GM12801 (cell line): Measurements from ENCODE around the gene AGMO.

Source experiments
- TF ChIP-seq, protein P1 (sequence below): IDR thresholded peaks from one replicate; pipeline ENCODE4 v1.5.1; 2011; ENCODE audit warnings: control low read depth; ENCODE audit not compliant: insufficient read length; ENCODE audit errors: extremely low read depth

Gene AGMO

DNA sequence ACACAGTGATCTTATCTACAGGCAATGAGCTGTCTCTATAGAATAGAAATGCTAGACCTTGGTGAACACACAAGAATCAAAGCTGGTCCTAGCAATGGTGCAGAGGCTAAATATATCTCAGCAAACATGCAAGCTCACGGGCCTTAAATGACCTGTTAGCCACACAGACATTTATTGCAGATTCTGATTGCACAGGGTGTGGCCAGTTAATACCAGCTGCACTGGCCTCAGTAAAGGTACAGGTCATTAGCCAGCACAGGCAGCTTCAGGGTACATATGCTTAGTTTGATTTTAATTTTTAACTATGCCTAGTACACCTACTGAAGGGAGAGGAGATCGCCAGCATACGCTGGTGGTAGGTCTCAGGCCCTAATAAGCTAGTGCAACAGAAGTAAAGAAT is 393.9 kb downstream of the AGMO start:
- TF ChIP-seq, protein P1, sequence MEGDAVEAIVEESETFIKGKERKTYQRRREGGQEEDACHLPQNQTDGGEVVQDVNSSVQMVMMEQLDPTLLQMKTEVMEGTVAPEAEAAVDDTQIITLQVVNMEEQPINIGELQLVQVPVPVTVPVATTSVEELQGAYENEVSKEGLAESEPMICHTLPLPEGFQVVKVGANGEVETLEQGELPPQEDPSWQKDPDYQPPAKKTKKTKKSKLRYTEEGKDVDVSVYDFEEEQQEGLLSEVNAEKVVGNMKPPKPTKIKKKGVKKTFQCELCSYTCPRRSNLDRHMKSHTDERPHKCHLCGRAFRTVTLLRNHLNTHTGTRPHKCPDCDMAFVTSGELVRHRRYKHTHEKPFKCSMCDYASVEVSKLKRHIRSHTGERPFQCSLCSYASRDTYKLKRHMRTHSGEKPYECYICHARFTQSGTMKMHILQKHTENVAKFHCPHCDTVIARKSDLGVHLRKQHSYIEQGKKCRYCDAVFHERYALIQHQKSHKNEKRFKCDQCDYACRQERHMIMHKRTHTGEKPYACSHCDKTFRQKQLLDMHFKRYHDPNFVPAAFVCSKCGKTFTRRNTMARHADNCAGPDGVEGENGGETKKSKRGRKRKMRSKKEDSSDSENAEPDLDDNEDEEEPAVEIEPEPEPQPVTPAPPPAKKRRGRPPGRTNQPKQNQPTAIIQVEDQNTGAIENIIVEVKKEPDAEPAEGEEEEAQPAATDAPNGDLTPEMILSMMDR: no peak

DNA sequence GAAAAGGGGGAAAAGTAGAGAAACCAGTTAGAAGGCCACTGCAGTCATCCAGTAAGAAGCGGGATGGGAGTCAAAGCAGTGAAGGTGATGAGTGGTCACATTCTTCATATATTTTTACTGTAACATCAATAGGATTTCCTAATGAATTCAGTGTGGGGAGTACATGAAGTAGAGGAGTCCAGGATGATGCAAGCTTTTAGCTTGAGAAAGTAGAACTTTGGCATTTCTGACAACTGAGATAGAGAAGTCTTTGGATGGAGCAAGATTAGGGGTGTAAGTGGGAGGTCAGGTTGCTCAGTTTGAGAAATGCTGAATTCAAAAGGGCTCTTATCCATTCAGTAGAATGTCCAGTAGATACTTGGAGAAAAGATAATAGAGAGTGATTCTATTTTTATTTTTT is 395.2 kb downstream of the AGMO start:
- TF ChIP-seq, protein P1: no peak

DNA sequence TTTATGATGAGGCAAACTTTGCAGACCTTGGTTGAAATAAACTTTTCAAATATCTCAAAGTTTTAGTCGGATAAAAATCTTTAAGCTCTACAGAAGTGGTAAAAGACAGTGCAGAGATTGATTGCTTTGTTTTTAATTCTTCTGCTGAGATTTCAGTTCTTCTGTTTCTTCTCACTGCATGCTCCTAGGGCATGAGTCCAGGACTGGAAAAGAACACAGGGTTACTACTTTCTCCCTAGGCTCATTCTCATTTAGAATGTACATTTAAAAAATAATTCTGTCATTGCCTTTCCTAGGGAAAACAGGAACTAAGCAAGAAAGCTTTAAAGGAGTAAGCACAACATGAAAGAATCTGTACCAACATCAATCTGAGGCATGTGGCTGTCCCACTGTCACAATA is 402.6 kb downstream of the AGMO start:
- TF ChIP-seq, protein P1: no peak

DNA sequence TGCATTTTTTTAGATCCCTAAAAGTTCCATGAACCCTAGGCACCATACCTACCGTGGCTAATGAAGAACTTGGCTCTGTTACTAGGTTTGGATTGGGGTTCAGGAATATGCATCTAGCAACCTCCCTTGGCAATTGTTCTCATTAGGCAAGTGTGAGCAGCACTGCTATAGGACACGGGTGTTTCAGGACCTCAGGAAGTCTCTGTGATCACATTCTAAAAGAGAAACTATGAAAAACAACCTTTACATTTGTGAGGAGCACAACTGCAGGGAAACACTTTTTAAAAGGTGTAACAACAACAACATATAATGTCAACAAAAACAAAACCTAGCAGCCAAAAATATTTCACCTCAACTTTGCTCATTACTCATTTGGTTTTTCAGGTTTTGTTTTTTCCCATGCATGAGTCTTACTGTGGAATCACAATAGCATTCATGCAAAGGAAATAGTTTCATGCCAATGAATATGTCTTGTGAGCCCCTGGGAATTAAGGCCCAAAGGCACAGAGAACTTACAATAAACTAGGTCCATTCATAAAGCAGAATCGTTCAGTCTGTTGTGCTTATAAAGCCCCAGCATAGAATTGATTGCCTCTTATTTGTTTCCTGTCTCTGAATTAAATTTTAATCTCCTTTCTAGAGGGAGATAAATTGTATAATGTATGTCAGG is 403.5 kb downstream of the AGMO start:
- TF ChIP-seq, protein P1: no peak
